ENCODE measurements around the gene CISTR.

DNA sequence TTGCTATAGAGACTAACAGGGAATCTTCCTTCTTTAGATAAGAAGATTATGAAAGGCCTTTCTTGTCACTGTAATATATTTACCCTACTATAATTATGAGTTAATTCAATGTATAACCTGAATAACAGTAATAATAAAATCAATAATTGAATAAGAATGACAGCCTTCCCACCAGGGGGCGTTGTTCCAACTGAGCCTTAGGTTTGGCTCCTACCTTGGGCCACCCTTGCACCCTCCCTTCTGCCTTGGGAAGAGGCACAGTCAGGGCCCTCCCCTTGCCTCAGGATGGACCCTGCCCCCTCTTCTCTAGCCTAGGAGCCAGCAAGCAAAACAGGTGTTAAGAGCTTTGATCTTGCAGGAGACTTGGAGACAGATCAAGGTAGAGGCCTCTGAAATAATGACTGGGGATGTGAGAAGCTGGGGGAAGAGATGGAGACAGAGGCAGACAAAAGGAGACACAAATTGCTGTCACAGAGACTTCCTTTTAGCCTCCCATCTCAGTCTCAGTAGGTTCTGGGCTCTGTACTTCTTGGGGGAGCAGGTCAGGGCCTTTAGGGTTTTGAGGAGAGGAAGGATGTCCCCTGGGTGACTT, 40.1 kb upstream of the CISTR start:
- TF ChIP-seq, protein P1, sequence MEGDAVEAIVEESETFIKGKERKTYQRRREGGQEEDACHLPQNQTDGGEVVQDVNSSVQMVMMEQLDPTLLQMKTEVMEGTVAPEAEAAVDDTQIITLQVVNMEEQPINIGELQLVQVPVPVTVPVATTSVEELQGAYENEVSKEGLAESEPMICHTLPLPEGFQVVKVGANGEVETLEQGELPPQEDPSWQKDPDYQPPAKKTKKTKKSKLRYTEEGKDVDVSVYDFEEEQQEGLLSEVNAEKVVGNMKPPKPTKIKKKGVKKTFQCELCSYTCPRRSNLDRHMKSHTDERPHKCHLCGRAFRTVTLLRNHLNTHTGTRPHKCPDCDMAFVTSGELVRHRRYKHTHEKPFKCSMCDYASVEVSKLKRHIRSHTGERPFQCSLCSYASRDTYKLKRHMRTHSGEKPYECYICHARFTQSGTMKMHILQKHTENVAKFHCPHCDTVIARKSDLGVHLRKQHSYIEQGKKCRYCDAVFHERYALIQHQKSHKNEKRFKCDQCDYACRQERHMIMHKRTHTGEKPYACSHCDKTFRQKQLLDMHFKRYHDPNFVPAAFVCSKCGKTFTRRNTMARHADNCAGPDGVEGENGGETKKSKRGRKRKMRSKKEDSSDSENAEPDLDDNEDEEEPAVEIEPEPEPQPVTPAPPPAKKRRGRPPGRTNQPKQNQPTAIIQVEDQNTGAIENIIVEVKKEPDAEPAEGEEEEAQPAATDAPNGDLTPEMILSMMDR (IDR thresholded peaks at IDR 0.05), result peak in 2 of 3 experiments; percentile 14 to 62
- no peak for TF ChIP-seq POLR2A (IDR thresholded peaks at IDR 0.05)

Measured in testis (tissue), 2 donors.